HG03442 (cell line): ENCODE results near the gene LAG3.

Experiments used
- ATAC-seq: cut with Tn5 transposase; IDR thresholded peaks from one replicate; pipeline ENCODE4 v1.9.1; 2021; ENCODE audit warnings: mild to moderate bottlenecking, moderate library complexity; ENCODE audit not compliant: unreplicated experiment

LAG3 gene

DNA sequence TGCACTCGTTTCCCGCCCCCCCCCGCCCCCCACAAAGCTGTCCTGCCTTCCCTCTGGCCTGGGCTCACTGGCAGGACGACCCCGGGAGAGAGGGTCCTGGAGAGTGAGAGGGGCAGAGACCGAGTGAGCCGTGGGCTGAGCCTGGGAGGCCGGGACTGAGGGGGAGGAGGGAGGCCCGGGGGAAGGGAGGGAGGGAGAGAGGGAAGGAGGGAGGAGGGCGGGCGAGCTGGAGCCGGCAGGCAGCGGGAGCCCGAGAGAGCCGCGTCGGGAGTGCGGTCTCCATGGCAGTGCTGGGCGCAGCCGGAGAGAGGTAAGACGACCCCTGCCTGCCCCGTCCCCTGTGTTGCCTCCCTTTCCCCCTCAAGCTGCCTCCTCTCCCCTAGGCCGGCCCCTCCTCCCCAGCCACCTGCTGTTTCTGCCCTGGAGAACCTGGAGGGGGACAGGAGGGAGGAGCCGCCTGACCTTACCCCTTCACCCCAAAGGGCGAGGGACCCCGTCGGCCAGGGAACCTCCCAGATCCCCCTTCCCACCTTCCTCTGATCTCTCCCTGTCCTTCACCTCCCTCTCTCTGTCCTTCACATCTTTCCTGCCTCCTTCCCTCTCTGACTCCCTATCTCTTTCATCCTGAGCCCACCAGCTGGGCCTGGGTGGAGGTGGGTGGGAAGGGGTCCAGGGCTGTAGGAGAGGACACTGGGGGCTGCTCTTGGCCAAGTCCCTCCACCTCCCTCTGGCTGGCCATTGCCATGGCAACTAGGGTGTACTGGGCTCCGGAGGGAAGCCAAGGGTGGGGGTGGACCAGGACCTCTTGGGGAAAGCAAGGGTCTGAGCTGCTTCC, 49.5 kb downstream of the LAG3 start, which contains the start of gene GPR162:
TSS of gene GPR162 (plus strand) at position 231 of the 835 bp plus-strand sequence. CDS start 2,078 bp downstream, outside the sequence.
- ATAC-seq: no peak

DNA sequence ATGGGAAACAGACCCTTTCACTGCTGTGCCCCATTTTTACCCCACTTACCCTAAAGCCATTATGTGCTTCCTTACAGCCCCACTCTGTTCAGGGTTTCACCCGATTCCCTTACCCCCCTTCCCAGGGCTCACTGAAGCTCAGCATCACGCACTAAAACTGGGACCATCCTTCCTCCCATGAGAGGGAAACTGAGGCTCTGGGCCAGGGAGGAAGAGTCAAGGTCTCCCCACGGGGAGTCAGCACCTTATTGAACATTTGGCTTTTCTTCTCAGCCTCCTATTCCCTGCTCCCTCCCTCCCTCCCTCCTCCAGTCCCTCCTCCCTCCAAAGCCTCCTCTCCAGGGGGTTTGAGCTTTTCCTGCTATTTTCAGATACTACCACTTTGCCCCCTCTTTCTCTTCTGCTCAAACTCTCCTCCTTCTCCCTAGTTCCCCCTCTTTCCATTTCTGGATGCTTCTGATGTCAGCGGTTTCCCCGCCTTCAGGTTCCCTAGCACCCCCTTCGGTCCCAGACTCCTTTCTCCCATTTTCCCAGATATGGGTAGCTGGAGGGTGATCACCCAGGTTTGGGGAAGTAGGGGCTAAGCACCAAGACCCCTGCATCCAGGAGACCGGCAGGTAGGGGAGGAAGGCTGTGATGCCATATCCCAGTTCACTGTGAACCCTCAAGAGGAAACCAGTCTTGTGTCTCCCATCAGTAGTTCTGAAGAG, 50.3 kb downstream of the LAG3 start:
- no peak for ATAC-seq

DNA sequence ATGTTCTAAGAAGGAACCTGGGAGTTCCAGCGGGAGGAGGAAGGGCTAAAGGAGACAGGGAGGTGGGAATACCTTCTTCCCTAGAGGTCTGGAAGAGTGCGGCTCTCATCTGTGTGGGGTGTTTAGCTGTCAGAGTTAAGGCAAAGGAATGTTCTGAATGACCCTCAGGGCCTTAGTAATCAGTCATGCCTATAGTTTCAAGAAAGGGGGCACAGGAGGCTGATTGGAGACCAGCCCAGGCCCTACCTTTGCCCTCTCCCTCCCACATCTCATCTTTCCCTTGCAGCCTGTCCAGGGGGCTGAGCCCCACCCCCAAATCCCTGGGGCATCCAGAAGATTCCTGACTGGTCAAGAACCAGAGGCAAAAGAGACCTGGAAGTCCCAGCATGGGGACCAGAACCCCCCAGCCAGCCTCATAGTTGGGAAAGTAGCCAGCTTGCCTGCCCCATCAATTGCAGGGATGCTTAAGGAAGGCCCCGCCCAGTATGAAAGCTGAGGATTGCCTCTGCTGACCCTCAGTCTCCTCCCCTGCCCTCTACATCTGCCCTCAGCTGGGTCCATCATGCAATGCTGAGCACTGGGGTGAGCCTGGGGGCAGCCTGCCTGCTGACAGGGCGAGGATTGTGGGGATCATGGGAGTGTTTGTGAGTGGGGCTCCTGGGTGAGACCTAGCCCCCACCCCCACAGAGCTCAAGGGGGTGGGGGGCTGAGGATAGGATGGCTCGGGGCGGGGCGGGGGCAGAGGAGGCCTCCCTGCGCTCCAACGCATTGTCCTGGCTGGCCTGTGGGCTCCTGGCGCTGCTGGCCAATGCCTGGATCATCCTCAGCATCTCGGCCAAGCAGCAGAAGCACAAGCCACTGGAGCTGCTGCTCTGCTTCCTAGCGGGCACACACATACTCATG, 51.1 kb downstream of the LAG3 start:
- no peak for ATAC-seq

DNA sequence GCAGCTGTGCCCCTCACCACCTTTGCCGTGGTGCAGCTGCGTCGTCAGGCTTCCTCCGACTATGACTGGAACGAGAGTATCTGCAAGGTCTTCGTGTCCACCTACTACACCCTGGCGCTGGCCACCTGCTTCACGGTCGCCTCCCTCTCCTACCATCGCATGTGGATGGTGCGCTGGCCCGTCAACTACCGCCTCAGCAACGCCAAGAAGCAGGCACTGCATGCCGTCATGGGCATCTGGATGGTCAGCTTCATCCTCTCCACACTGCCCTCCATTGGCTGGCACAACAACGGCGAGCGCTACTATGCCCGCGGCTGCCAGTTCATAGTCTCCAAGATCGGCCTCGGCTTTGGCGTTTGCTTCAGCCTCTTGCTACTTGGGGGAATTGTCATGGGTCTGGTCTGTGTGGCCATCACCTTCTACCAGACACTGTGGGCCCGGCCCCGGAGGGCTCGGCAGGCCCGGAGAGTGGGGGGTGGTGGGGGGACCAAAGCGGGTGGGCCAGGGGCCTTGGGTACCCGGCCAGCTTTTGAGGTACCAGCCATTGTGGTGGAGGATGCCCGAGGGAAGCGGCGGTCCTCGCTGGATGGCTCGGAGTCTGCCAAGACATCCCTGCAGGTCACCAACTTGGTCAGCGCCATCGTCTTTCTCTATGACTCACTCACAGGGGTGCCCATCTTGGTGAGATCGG, 51.9 kb downstream of the LAG3 start:
- ATAC-seq: no peak

DNA sequence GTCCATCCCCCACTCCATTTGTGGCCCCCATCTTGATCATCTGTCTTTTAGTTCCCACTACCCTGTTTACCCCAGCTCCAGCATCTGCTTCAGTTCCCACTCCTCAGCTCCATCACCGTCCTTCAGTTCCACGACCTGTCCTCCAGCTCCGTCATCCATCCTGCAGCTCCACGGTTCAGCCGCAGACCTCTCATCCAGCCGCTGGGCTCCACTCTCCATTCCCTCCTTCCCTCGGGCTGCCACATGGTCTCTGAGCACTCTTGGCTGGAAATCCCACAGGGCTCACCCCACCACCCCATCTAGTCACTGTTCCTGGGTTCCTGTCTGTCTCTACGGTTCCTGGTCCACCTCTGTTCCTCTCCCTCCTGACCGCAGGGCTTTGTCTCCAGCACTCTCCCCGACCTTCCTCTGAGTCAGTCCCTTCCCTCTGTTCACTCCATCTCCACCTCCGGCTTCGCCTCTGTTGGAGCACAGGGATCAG, 52.6 kb downstream of the LAG3 start:
- ATAC-seq: no peak

DNA sequence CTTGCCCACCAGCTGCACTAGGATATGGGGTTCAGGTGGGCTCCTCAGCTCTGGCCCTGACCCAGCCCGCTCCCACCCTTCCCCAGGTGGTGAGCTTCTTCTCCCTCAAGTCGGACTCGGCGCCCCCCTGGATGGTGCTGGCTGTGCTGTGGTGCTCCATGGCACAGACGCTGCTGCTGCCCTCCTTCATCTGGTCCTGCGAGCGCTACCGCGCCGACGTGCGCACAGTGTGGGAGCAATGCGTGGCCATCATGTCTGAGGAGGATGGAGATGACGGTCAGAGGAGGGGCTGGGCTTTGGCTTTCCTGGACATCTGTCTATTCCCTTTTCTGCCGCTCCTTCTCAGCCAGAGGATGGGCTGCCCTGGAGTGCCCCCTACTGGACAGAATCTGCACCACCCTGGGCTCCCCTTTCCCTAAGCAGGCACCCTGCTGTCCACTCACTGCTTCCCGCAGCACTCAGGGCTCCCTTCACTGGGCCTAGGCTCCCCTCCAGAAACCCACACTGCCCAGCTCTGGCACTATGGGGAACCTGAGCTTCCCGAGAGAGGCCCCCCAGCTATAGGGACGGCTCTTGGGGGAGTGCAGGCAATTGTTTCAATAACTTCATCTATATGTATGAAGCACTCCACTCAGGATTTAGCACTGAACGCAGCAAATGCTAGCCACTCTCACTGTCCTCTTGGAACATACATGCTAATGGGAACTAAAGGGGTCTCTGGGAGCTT, 53.2 kb downstream of the LAG3 start:
- no peak for ATAC-seq

DNA sequence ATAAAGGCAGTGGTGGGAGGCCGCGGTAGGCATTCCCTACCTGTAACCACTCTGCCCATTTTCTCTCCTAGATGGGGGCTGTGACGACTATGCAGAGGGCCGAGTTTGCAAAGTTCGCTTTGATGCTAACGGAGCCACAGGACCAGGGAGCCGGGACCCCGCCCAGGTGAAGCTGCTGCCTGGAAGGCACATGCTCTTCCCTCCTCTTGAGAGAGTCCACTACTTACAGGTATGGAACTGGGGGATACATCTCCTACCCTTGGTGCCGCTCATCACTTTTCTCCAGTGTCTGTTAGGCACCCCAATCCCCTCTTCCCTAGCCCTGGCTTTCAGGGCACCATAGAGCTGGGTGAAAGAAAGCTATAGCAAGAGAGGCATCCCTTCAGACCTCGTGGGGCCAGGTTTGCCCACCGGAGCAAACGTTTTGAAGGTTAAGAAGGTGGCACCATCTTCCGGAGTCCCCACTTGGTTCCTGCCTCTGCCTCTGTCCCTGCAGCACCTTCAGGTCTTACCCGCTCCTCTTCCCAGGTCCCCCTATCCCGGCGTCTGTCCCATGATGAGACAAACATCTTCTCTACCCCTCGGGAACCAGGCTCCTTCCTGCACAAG, 53.9 kb downstream of the LAG3 start:
- ATAC-seq: no peak

DNA sequence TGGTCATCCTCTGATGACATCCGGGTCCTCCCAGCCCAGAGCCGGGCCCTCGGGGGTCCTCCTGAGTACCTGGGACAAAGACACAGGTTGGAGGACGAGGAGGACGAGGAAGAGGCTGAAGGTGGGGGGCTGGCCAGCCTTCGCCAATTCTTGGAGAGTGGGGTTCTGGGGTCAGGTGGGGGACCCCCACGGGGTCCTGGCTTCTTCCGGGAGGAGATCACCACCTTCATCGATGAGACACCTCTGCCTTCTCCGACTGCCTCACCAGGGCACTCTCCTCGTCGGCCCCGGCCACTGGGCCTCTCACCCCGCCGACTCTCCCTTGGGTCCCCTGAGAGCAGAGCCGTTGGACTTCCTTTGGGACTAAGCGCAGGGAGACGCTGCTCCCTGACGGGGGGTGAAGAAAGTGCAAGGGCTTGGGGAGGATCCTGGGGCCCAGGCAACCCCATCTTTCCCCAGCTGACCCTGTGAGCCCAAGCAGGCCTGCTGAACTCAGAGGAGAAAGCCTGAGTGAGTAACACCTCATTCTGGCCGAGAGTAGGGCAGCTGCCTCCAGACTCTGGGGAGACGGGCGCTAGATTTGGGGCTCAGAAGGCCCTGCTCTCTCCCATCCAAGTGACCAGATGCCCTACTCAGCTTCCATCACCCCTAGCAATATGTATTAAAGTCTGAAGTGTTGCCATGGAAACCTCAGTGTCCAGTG, 54.6 kb downstream of the LAG3 start:
- ATAC-seq: no peak

DNA sequence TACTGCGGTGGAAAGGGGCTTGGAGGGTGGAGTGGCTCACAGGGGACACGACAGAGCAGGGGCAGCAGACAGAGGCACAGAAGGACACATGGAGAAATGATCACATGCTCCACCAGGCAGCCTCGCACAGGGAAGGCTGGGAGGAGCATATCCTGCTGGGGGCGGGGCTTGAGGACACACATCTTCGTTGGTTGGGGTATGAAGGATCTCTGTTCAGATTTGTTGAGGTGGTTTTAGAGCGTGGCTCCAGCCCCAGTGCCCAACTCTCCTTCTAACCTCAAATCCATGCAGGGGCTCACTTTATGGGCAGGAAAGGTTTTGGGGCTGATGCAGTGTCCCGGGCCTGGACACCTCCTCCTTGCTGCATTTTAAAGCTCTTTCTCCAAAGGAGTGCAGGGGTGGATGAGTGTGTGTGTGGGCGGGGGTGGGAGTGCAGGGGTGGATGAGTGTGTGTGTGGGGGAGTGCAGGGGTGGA, 55.2 kb downstream of the LAG3 start:
- ATAC-seq: no peak
